ENCODE results near the gene DAGLB.
"Not testable (repeated sequence)": the region's sequence is repeated elsewhere in the genome, so short reads cannot be mapped to it uniquely, and the experiment has no call there.

The DAGLB gene

DNA sequence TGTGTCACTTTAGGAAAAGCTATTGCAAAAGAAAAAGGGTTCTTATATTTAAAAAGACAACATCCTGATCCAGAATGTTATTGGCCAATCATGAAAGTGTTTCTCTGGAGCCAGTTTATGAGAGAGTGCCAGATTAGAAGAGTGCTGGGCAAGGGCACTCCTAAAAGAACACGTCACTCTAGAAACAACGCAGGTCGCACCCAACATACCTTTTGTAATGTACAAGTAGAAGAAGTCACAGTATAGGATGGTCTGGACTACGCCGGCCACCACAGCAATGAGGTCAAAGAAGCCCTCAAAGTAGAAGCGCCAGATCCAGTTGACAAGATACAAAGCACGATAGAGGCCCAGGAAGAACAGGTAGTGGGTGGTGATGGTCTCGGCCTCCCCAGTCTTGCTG, 18.1 kb upstream of the DAGLB start:
- DNase-seq, result no peak
- in situ Hi-C loops (cut with HindIII; ENCODE audit: low pct_ligation_motif_present, low pct_unique_long_range_greater_than_20kb, low sequenced_read_pairs), result no loop called here

DNA sequence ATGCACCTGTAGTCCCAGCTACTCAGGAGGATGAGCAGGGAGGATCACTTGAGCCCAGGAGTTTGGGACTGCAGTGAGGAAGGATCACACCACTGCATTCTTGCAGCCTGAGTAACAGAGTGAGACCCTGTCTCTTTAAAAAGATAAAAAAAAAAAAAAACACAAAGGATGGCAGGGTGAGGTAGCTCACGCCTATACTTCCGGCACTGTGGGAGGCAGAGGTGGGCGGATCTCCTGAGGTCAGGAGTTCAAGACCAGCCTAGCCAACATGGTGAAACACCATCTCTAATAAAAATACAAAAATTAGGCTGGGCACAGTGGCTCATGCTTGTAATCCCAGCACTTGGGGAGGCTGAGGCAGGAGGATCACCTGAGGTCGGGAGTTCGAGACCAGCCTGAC, 15.9 kb upstream of the DAGLB start:
- DNase-seq; in situ Hi-C loops (cut with HindIII; ENCODE audit: low pct_ligation_motif_present, low pct_unique_long_range_greater_than_20kb, low sequenced_read_pairs): not testable (repeated sequence)

- no peak for DNase-seq
- in situ Hi-C loops (cut with HindIII; ENCODE audit: low pct_ligation_motif_present, low pct_unique_long_range_greater_than_20kb, low sequenced_read_pairs), result no loop called here
These were observed 14.3 kb upstream of the DAGLB start for GRCh38 chr7:6461946-6462550.

GRCh38 chr7:6460990-6461584, 13.3 kb upstream of the DAGLB start:
- DNase-seq, result no peak
- in situ Hi-C loops (cut with HindIII; ENCODE audit: low pct_ligation_motif_present, low pct_unique_long_range_greater_than_20kb, low sequenced_read_pairs), result no loop called here

- in situ Hi-C loops (cut with HindIII; ENCODE audit: low pct_ligation_motif_present, low pct_unique_long_range_greater_than_20kb, low sequenced_read_pairs), result no loop called here
- no peak for DNase-seq
These were observed 12.5 kb upstream of the DAGLB start for GRCh38 chr7:6460303-6460702.

DNA sequence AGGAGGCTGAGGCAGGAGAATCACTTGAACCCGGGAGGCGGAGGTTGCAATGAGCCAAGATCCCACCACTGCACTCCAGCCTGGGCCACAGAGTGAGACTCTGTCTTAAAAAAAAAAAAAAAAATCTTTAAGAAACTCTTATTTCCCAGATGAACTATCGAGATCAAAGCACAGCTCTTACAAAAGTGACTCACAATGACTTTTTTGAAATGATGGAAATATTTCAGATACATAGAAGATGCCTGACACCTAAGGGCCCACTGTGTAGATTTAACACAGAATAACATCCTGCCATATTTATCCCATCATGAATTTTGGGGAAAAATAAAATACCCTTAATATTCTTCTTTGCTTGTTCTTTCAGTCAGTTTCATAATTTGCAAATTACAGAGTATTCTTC, 10.9 kb upstream of the DAGLB start:
- in situ Hi-C loops (cut with HindIII; ENCODE audit: low pct_ligation_motif_present, low pct_unique_long_range_greater_than_20kb, low sequenced_read_pairs); DNase-seq: not testable (repeated sequence)

GRCh38 chr7:6453734-6454133, 6.0 kb upstream of the DAGLB start:
- DNase-seq, result peak; percentile 97

DNA sequence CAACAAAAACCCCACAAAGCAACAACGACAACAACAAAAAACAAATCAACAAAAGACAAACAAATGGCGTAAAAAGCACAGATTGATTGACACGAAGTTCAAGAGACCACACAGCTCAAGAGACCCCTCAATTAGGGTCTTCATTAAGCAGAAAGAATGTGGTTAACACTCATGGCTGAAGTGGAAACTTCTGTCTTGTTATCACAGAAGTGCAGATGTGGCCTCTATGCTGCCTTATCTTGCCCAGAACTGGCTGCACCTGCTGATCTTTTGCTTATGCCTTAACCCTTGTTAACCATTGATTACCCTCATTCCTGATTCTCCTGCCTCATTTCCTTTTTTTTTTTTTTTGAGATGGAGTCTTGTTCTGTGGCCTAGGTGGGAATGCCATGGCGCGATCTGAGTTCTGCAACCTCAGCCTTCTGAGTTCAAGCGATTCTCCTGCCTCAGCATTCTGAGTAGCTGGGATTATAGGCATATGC, 3.5 kb upstream of the DAGLB start:
- in situ Hi-C loops (cut with HindIII; ENCODE audit: low pct_ligation_motif_present, low pct_unique_long_range_greater_than_20kb, low sequenced_read_pairs), result no loop called here
- DNase-seq, result no peak

More at GRCh38 chr7:6453734-6454133, 6.0 kb upstream of the DAGLB start:
- in situ Hi-C loops (cut with HindIII; ENCODE audit: low pct_ligation_motif_present, low pct_unique_long_range_greater_than_20kb, low sequenced_read_pairs), result no loop called here

- in situ Hi-C loops (cut with HindIII; ENCODE audit: low pct_ligation_motif_present, low pct_unique_long_range_greater_than_20kb, low sequenced_read_pairs), result not testable (repeated sequence)
- peak; percentile 80 for DNase-seq
These were observed 2.8 kb upstream of the DAGLB start for GRCh38 chr7:6450591-6450990.

DNA sequence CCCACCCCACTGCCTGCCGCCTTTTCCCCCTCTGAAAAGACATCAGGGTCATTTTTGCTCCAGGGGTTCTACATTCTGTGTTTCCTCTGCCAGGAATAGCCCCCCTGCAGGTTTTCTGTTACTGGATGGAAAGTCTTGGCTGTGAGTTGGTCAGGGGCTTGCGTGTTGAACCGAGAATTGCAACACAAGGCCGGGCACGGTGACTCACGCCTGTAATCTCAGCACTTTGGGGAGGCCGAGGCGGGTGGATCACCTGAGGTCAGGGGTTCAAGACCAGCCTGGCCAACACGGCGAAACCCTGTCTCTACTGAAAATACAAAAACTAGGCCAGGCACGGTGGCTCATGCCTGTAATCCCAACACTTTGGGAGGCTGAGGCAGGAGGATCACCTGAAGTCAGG, 2.1 kb upstream of the DAGLB start:
- peak; percentile 81 for DNase-seq
- in situ Hi-C loops (cut with HindIII; ENCODE audit: low pct_ligation_motif_present, low pct_unique_long_range_greater_than_20kb, low sequenced_read_pairs), result not testable (repeated sequence)

DNA sequence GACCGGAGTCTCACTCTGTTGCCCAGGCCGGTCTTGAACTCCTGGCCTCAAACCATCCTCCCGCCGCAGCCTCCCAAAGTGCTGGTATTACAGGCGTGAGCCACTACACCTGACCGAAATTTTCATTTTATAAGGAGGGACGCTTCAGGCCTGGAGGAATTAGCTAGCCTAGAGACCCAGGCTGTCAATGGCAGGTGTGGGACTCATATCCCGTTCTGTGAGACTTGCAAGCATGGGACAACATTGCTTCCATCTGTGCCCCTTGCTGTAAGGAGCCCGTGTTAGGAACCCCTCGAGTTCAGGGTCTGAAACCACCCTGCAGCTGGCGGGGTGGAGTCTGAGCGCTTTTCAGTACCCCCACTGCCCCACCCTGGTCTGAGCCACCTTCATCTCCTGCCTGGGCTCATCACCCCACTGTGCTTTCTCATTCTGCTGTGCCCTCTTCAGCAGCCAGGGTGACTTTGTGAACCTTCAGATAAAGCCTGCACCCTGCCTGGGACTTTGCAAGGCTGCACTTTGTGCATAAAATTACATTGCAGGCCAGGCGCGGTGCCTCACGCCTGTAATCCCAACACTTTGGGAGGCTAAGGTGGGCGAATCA, 1.3 kb upstream of the DAGLB start:
- DNase-seq, result no peak
- in situ Hi-C loops (cut with HindIII; ENCODE audit: low pct_ligation_motif_present, low pct_unique_long_range_greater_than_20kb, low sequenced_read_pairs), result no loop called here

DNA sequence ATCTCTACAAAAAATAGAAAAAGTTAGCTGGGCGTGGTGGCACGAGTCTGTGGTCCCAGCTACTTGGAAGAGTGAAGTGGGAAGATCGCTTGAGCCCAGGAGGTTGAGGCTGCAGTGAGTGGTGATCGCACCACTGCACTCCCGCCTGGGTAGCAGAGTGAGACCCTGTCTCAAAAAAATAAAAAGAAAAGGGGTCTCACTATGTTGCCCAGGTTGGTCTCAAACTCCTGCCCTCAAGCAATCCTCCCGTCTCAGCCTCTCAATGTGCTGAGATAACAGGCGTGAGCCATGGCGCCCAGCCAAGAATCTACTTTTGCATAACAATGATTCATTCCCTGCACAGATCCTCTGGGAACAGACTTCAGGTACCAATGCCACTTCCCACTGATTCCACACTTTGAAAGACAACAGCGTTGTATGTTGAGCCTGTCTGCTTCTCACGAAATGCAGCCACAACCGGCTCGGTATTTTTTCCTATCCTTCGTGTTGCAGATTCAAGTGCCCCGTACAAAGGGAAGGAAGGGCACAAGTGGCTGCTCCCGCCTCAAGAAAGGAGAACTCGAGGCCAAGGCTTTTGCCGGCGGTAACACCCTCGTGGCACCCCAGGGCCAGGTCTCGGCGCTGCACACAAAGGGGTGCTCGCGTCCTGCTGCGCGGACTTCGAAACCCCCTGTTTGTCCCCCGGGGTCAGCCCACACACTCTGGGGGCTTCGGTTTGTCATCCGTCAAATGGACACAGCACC, 745 bp downstream of the DAGLB start:
- DNase-seq, result peak; percentile 96
- in situ Hi-C loops (cut with HindIII; ENCODE audit: low pct_ligation_motif_present, low pct_unique_long_range_greater_than_20kb, low sequenced_read_pairs), result no loop called here

DNA sequence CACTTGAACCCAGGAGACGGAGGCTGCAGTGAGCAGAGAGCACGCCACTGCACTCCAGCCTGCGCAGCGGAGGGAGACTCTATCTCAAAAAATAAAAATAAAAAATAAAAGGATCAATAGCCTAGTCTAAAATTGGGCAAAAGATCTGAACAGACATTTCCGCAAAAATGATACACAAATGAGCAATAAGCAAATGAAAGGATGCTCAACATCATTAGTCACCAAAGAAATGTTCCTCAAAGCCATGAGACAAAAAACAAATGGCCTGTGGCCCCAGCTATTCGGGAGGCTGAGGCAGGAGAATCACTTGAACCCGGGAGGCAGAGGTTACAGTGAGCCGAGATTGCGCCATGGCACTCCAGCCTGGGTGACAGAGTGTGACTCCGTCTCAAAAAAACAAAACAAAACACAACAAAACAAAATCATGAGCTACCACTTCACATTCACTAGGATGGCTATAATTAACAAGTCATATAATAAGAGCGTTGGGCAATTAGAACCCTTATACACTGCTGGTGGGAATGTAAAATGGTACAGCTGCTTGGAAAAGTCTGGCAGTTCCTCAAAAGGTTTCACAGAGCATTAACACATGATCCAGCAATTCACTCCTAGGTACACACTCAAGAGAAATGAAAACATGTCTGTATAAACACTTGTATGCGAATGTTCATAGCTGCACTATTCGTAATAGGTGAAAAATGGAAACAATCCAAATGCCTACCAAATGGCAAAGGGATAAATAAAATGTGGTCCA, 3.1 kb downstream of the DAGLB start:
- DNase-seq, result no peak
- in situ Hi-C loops (cut with HindIII; ENCODE audit: low pct_ligation_motif_present, low pct_unique_long_range_greater_than_20kb, low sequenced_read_pairs), result no loop called here

- peak; percentile 98 for DNase-seq
These were observed 4.3 kb downstream of the DAGLB start for GRCh38 chr7:6443372-6443941.

DNA sequence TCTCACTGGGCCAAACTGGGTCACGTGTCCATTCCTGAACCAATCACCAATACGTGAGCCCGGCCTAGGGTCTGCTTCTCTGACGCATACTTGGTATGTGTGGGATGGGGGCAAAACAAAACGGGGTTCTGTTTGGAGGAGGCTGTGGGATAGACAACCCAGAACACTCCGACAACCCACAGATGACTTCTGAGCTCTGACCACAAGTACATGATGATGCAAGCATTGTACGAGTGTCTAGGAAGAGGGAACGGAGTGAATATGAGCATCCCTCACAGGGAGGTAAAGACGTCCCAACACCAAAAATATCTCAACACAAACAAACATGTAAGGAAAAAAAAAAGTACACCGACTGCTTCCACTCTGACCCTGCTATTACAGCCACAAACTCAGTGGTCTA, 5.6 kb downstream of the DAGLB start:
- DNase-seq, result no peak
- in situ Hi-C loops (cut with HindIII; ENCODE audit: low pct_ligation_motif_present, low pct_unique_long_range_greater_than_20kb, low sequenced_read_pairs), result no loop called here

More at GRCh38 chr7:6443372-6443941, 4.3 kb downstream of the DAGLB start:
- in situ Hi-C loops (cut with HindIII; ENCODE audit: low pct_ligation_motif_present, low pct_unique_long_range_greater_than_20kb, low sequenced_read_pairs), result no loop called here

DNA sequence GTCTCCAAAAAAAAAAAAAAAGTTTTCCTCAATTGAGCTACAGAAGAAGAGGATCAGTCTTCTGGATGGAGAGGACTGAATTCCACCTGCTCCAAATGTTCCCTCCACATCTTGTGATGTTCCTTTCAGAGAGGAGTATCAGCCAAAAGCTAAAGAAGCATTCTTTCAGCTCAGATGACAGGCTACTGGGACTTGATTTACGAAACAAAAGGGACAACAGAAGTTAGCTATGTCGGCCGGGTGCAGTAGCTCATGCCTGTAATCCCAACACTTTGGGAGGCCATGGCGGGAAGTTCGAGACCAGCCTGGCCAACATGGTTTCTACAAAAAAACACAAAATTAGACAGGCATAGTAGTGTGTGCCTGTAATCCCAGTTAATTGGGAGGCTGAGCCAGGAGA, 7.4 kb downstream of the DAGLB start:
- in situ Hi-C loops (cut with HindIII; ENCODE audit: low pct_ligation_motif_present, low pct_unique_long_range_greater_than_20kb, low sequenced_read_pairs), result no loop called here
- DNase-seq, result no peak

- no peak for DNase-seq
- in situ Hi-C loops (cut with HindIII; ENCODE audit: low pct_ligation_motif_present, low pct_unique_long_range_greater_than_20kb, low sequenced_read_pairs), result no loop called here
These were observed 9.3 kb downstream of the DAGLB start for GRCh38 chr7:6438427-6438826.

DNA sequence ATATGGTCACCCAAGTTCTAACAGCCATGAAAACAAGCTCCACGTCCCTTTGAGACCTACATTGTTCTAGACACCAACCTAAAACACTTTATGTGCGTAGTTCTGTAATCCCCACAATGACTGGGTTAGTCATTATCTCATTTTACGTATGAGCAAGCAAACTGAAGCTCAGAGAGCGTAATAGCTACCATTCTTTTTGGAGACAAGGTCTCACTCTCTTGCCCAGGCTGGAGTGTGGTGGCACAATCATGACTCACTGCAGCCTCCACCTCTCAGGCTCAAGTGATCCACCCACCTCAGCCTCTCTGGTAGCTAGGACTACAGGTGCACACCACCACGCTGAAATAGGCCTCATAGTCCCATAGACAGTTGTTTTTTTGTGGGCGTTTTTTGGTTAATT, 10.5 kb downstream of the DAGLB start:
- in situ Hi-C loops (cut with HindIII; ENCODE audit: low pct_ligation_motif_present, low pct_unique_long_range_greater_than_20kb, low sequenced_read_pairs), result no loop called here
- DNase-seq, result no peak

DNA sequence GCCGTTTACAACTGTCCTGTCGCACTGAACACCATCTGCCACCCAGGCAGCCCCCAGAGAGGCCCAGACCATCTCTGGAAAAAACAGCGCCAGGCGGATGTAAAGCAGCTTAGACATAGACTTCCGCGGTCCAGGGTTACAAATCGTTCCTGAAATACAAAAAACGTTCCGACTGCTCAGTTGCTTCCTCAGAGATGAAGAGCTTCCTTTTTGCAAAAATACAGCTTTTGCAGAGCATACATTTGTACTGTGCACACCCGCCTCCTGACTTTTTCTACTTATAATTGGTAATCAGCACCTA, 11.4 kb downstream of the DAGLB start:
- in situ Hi-C loops (cut with HindIII; ENCODE audit: low pct_ligation_motif_present, low pct_unique_long_range_greater_than_20kb, low sequenced_read_pairs), result no loop called here
- DNase-seq, result no peak

Measured in ACHN (cell line).